HG02970 (cell line): ENCODE data around the gene MME.
"Not testable (repeated sequence)": the region's sequence is repeated elsewhere in the genome, so short reads cannot be mapped to it uniquely, and the experiment has no call there.

ENCODE experiments used
- ATAC-seq: cut with Tn5 transposase; IDR thresholded peaks from one replicate; pipeline ENCODE4 v1.9.1; 2021; ENCODE audit warnings: mild to moderate bottlenecking, moderate library complexity, moderate number of reproducible peaks; ENCODE audit not compliant: unreplicated experiment, low FRiP score

The MME gene

GRCh38 chr3:155188031-155188430 is 107.9 kb downstream of the MME start:
- no peak for ATAC-seq

- ATAC-seq, result no peak
These were observed 109.4 kb downstream of the MME start for GRCh38 chr3:155189478-155189877.

GRCh38 chr3:155190691-155191090 is 110.6 kb downstream of the MME start:
- no peak for ATAC-seq

GRCh38 chr3:155192957-155193746 is 113.0 kb downstream of the MME start:
- no peak for ATAC-seq

GRCh38 chr3:155193868-155194267 is 113.7 kb downstream of the MME start:
- ATAC-seq, result no peak

GRCh38 chr3:155194973-155195957 is 115.1 kb downstream of the MME start:
- no peak for ATAC-seq

GRCh38 chr3:155196131-155197021 is 116.3 kb downstream of the MME start:
- ATAC-seq, result no peak

GRCh38 chr3:155197786-155198185 is 117.7 kb downstream of the MME start:
- no peak for ATAC-seq

GRCh38 chr3:155202626-155203025 is 122.5 kb downstream of the MME start:
- no peak for ATAC-seq

GRCh38 chr3:155204851-155205250 is 124.7 kb downstream of the MME start:
- no peak for ATAC-seq

- no peak for ATAC-seq
These were observed 128.2 kb downstream of the MME start for GRCh38 chr3:155208183-155208800.

- no peak for ATAC-seq
These were observed 130.6 kb downstream of the MME start for GRCh38 chr3:155210736-155211135.

- ATAC-seq, result no peak
These were observed 131.1 kb downstream of the MME start for GRCh38 chr3:155211266-155211665.

GRCh38 chr3:155211940-155212339 is 131.8 kb downstream of the MME start:
- no peak for ATAC-seq

- not testable (repeated sequence) for ATAC-seq
These were observed 135.9 kb downstream of the MME start for GRCh38 chr3:155216007-155216406.

- ATAC-seq, result no peak
These were observed 137.5 kb downstream of the MME start for GRCh38 chr3:155217591-155217990.

GRCh38 chr3:155218462-155218861 is 138.3 kb downstream of the MME start:
- ATAC-seq, result no peak

- no peak for ATAC-seq
These were observed 139.0 kb downstream of the MME start for GRCh38 chr3:155219106-155219505.

GRCh38 chr3:155225417-155225816 is 145.3 kb downstream of the MME start:
- no peak for ATAC-seq

GRCh38 chr3:155227141-155227540 is 147.0 kb downstream of the MME start:
- no peak for ATAC-seq
